ENCODE measurements around the gene RBM19. TPM values are rescaled to one million over a fixed set of nuclear protein-coding genes. Genes with fewer than 3 reads are reported as not detected.

RBM19 gene
- total RNA-seq, 1 experiment from 2014 or later = 13.1 TPM

GRCh38 chr12:113886721-113887120 is 79.4 kb downstream of the RBM19 start:
- DNase-seq (ENCODE audit: low read depth) = no peak

GRCh38 chr12:113884392-113884791 is 81.7 kb downstream of the RBM19 start:
- no peak for DNase-seq (ENCODE audit: low read depth)

GRCh38 chr12:113882690-113883089 is 83.4 kb downstream of the RBM19 start:
- DNase-seq (ENCODE audit: low read depth) = no peak

- no peak for DNase-seq (ENCODE audit: low read depth)
These were observed 84.8 kb downstream of the RBM19 start for GRCh38 chr12:113880988-113881962.

- no peak for DNase-seq (ENCODE audit: low read depth)
These were observed 85.8 kb downstream of the RBM19 start for GRCh38 chr12:113880326-113880725.

GRCh38 chr12:113879658-113880057 is 86.5 kb downstream of the RBM19 start:
- no peak for DNase-seq (ENCODE audit: low read depth)

- no peak for DNase-seq (ENCODE audit: low read depth)
These were observed 88.5 kb downstream of the RBM19 start for GRCh38 chr12:113877607-113878006.

GRCh38 chr12:113876160-113876559 is 90.0 kb downstream of the RBM19 start:
- no peak for DNase-seq (ENCODE audit: low read depth)

GRCh38 chr12:113875691-113876090 is 90.4 kb downstream of the RBM19 start:
- peak; percentile 39 for DNase-seq (ENCODE audit: low read depth)

- DNase-seq (ENCODE audit: low read depth) = peak; percentile 80
These were observed 91.0 kb downstream of the RBM19 start for GRCh38 chr12:113874999-113875561.

- DNase-seq (ENCODE audit: low read depth) = no peak
These were observed 91.8 kb downstream of the RBM19 start for GRCh38 chr12:113874326-113874725.

- no peak for DNase-seq (ENCODE audit: low read depth)
These were observed 92.4 kb downstream of the RBM19 start for GRCh38 chr12:113873740-113874139.

GRCh38 chr12:113870890-113871289 is 95.2 kb downstream of the RBM19 start:
- DNase-seq (ENCODE audit: low read depth) = no peak

GRCh38 chr12:113870035-113870434 is 96.1 kb downstream of the RBM19 start:
- no peak for DNase-seq (ENCODE audit: low read depth)

GRCh38 chr12:113868365-113868764 is 97.8 kb downstream of the RBM19 start:
- no peak for DNase-seq (ENCODE audit: low read depth)

GRCh38 chr12:113867258-113867657 is 98.9 kb downstream of the RBM19 start:
- no peak for DNase-seq (ENCODE audit: low read depth)

- no peak for DNase-seq (ENCODE audit: low read depth)
These were observed 99.6 kb downstream of the RBM19 start for GRCh38 chr12:113866496-113866895.

- peak; percentile 68 for DNase-seq (ENCODE audit: low read depth)
These were observed 102.7 kb downstream of the RBM19 start for GRCh38 chr12:113863455-113863845.

- DNase-seq (ENCODE audit: low read depth) = peak; percentile 85
These were observed 103.3 kb downstream of the RBM19 start for GRCh38 chr12:113862590-113863454.

- DNase-seq (ENCODE audit: low read depth) = no peak
These were observed 104.3 kb downstream of the RBM19 start for GRCh38 chr12:113861708-113862312.

GRCh38 chr12:113860950-113861349 is 105.2 kb downstream of the RBM19 start:
- DNase-seq (ENCODE audit: low read depth) = peak; percentile 79
